SU-DHL-6 (cell line): Measurements from ENCODE around the gene PDCD4.

Experiments
- H2AFZ ChIP-seq: fragments of 200-600 bp; sonication (generic); 2 replicates; pipeline ENCODE4 v1.6.1; 2014; ENCODE audit warnings: low read depth, mild to moderate bottlenecking, moderate library complexity, mixed read lengths, antibody characterized with exemption, low read length; ENCODE audit not compliant: severe bottlenecking
- H3F3A ChIP-seq: fragments of 200-600 bp; shearing (Covaris generic); 2 replicates; pipeline ENCODE4 v1.6.0; 2016; ENCODE audit warnings: antibody characterized with exemption, mild to moderate bottlenecking; ENCODE audit not compliant: insufficient read depth
- H3K27ac ChIP-seq: fragments of 200-600 bp; sonication (generic); 2 replicates; pipeline ENCODE4 v1.5.1; 2016; ENCODE audit warnings: low read depth, mild to moderate bottlenecking, low read length, moderate library complexity, mixed read lengths
- H3K27me3 ChIP-seq: fragments of 200-600 bp; sonication (generic), shearing (Covaris generic); 2 replicates; pipeline ENCODE4 v1.6.0; 2014; ENCODE audit warnings: mild to moderate bottlenecking, low read length
- H3K36me3 ChIP-seq: fragments of 200-600 bp; sonication (generic); 2 replicates; pipeline ENCODE4 v1.6.1; 2014; ENCODE audit warnings: mild to moderate bottlenecking, low read length, mixed read lengths
- H3K4me2 ChIP-seq: fragments of 300-600, 200-600 bp; shearing (Covaris generic), sonication (generic); 2 replicates; pipeline ENCODE4 v1.6.0; 2014; ENCODE audit warnings: low read length, low read depth, mild to moderate bottlenecking; ENCODE audit not compliant: poor library complexity, severe bottlenecking
- H3K4me3 ChIP-seq: fragments of 200-600 bp; sonication (generic); 2 replicates; pipeline ENCODE4 v1.5.1; 2014; ENCODE audit warnings: antibody characterized with exemption, low read length, mild to moderate bottlenecking, mixed read lengths; ENCODE audit not compliant: insufficient read depth, poor library complexity, severe bottlenecking
- H3K79me2 ChIP-seq: fragments of 200-600 bp; sonication (generic); 2 replicates; pipeline ENCODE4 v1.6.1; 2014; ENCODE audit warnings: mild to moderate bottlenecking, low read length, moderate library complexity; ENCODE audit not compliant: insufficient read depth
- H3K9ac ChIP-seq: fragments of 200-600 bp; sonication (generic); 2 replicates; pipeline ENCODE4 v1.7.0; 2014; ENCODE audit warnings: mild to moderate bottlenecking, low read length
- H3K9me2 ChIP-seq: fragments of 200-600 bp; sonication (generic); replicated peaks from 2 replicates; pipeline ENCODE4 v1.6.1; 2014; ENCODE audit warnings: low read length; ENCODE audit not compliant: insufficient read depth
- H3K9me3 ChIP-seq: fragments of 200-600 bp; sonication (generic); 2 replicates; pipeline ENCODE4 v1.6.1; 2014; ENCODE audit warnings: low read length, mixed read lengths; ENCODE audit not compliant: insufficient read depth
- H4K20me1 ChIP-seq: fragments of 200-600 bp; sonication (generic); 2 replicates; pipeline ENCODE4 v1.6.1; 2014; ENCODE audit warnings: low read depth, mild to moderate bottlenecking, antibody characterized with exemption, low read length, moderate library complexity, mixed read lengths
- CTCF ChIP-seq: fragments of 200-600 bp; sonication (generic); IDR thresholded peaks from one replicate; pipeline ENCODE4 v1.5.1; 2017; ENCODE audit warnings: antibody characterized with exemption, mild to moderate bottlenecking, low read length, moderate library complexity; ENCODE audit not compliant: insufficient read depth, poor library complexity, severe bottlenecking
- EZH2phosphoT487 ChIP-seq: fragments of 200-600 bp; sonication (generic), shearing (Covaris generic); conservative IDR thresholded peaks from 2 replicates; pipeline ENCODE4 v1.6.1; 2018; ENCODE audit warnings: mild to moderate bottlenecking, antibody characterized with exemption, low read length, moderate library complexity, mixed read lengths

The PDCD4 gene

GRCh38 chr10:110857265-110858171 lies 14.2 kb upstream of the PDCD4 start:
- peaks cover 28% of the 10 kb centered on the region for H3F3A ChIP-seq
- no peak overlapping the region for H3K4me3 ChIP-seq
- peak overlapping the region; percentile 22; the same call in 1 of the 2 replicates for H3K9ac ChIP-seq
- H3K9me3 ChIP-seq = no peaks in the 10 kb centered on the region
- no peaks in the 10 kb centered on the region for H4K20me1 ChIP-seq
- no peak overlapping the region for H2AFZ ChIP-seq
- TF ChIP-seq CTCF = no peak
- TF ChIP-seq EZH2phosphoT487 = no peak
- peak overlapping the region; percentile 65 for H3K27ac ChIP-seq
- no peaks in the 10 kb centered on the region for H3K36me3 ChIP-seq
- no peaks in the 10 kb centered on the region for H3K79me2 ChIP-seq
- H3K27me3 ChIP-seq = no peaks in the 10 kb centered on the region
- H3K9me2 ChIP-seq = no peaks in the 10 kb centered on the region
- peak overlapping the region; percentile 36 for H3K4me2 ChIP-seq

DNA sequence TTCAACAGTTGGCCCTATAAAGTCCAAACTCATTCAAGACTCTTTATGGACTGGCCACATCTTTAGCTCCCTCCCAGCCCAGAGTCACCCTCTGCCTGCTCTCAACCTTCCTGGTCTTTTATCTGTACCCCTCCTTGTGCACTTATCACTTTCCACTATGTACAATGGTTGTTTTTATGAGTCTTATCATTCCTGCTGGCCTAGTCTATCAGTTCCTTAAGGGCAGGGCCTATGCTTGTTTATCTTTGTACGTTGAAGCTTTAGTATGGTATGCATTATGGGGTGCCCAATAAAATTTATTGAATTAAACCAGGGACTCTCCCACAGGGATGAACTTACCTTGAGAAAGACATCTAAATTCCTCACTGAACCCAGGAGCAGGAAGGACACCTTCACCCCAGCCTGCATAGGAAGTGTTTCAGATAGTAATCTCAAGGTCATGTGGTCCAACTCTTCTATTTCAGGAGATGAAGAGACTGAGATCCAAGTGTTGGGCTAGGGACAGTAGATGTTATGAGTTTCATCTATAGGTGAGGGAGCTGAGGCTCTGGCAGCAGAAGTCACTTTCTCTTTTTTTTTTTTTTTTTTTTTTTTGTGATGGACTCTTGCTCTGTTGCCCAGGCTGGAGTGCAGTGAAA lies 13.3 kb upstream of the PDCD4 start:
- no peak overlapping the region for H3K4me3 ChIP-seq

DNA sequence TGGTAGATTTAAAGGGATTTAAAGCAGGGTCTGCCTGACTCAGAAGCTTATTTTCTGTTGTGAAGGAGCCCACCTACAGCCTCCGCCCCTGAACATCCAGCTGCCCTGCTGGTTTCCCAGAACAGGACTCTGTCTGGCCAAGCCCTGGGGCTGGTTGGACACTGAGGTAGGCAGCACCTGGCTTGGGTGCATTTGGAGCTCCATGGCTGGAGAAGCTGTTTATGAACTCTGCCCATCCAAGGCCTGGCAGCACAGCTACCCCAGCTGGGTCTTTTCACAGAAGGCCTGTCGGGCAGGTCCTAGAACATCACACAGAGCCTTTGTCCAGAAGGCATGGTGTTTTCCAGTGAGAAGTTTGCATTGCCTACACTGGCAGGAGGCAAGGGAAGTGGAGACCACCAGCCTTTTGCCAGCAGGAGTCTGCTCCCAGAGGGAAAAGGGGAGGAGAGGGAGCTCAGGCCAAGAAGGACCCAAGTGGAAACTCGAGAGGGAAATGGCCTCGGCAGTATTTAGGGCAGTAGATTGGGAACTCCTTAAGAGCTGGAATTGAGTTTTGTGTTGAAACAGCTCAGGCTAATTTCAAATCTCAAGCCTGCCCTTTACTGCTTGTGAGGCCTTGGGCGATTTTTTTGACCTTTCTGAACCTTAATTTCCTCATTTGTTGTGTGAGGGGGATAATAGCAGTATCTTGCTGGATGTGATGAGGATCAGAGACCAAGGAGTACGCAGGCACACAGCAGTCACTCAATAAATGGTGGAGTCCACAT lies 12.3 kb upstream of the PDCD4 start:
- peaks cover 36% of the 10 kb centered on the region for H3F3A ChIP-seq
- TF ChIP-seq CTCF (no peak), EZH2phosphoT487 (no peak)
- no peaks in the 10 kb centered on the region for H3K9me3 ChIP-seq
- no peak overlapping the region for H2AFZ ChIP-seq
- H3K9me2 ChIP-seq = no peaks in the 10 kb centered on the region
- no peaks in the 10 kb centered on the region for H3K79me2 ChIP-seq
- H3K9ac ChIP-seq = no peak overlapping the region
- peak overlapping the region; percentile 52 for H3K4me2 ChIP-seq
- H4K20me1 ChIP-seq = no peaks in the 10 kb centered on the region
- no peaks in the 10 kb centered on the region for H3K27me3 ChIP-seq
- H3K27ac ChIP-seq = peak overlapping the region; percentile 89
- H3K4me3 ChIP-seq = no peak overlapping the region
- no peaks in the 10 kb centered on the region for H3K36me3 ChIP-seq

More for the DNA sequence above, 13.3 kb upstream of the PDCD4 start:
- Histone ChIP-seq H3K9me3 (no peaks in the 10 kb centered on the region), H3K27ac (peak overlapping the region; percentile 65), H3F3A (peaks cover 29% of the 10 kb centered on the region), H3K9ac (peak overlapping the region; percentile 22; the same call in 1 of the 2 replicates), H3K9me2 (no peaks in the 10 kb centered on the region), H3K79me2 (no peaks in the 10 kb centered on the region), H3K27me3 (no peaks in the 10 kb centered on the region), H3K36me3 (no peaks in the 10 kb centered on the region), H4K20me1 (no peaks in the 10 kb centered on the region), H3K4me2 (peak overlapping the region; percentile 36), H2AFZ (no peak overlapping the region)
- TF ChIP-seq CTCF = no peak
- TF ChIP-seq EZH2phosphoT487 = no peak
